Sigmoid colon (tissue), 7 donors: ENCODE data around the gene ZNF839. TPM values are rescaled to one million over a fixed set of nuclear protein-coding genes. Genes with fewer than 3 reads are reported as not detected.

ENCODE experiments used
- DNase-seq: peaks from one replicate; pipeline ENCODE4 v3.0.0-alpha.2; 2019
- H3K27ac ChIP-seq, 4 donors: fragments of 200-600 bp; sonication (generic); one replicate each; pipeline ENCODE4 v1.5.1; 2016 to 2019; ENCODE audit warnings: mild to moderate bottlenecking in 1 of 4
- H3K27me3 ChIP-seq, 3 donors: fragments of 200-600 bp; sonication (generic); one replicate each; pipeline ENCODE4 v1.5.1; 2019; ENCODE audit warnings: mild to moderate bottlenecking in 1 of 3
- H3K36me3 ChIP-seq, 4 donors: fragments of 200-600 bp; sonication (generic); one replicate each; pipeline ENCODE4 v1.5.1; 2016 to 2019
- H3K4me1 ChIP-seq, 4 donors: fragments of 200-600 bp; sonication (generic); one replicate each; pipeline ENCODE4 v1.5.1; 2017 to 2019
- H3K4me3 ChIP-seq, 4 donors: fragments of 200-600 bp; sonication (generic); one replicate each; pipeline ENCODE4 v1.5.1; 2017 to 2019; ENCODE audit warnings: mild to moderate bottlenecking in 2 of 4, moderate library complexity in 1 of 4
- H3K9me3 ChIP-seq, 4 donors: fragments of 200-600 bp in 3 of 4; sonication (generic) in 3 of 4; one replicate each; pipeline versions ENCODE4 v1.5.1 to v1.6.1; 2013 to 2019
- CTCF ChIP-seq, 4 experiments: fragments of 450-650 bp in 3 of 4; fragments of 200-600 bp in 1 of 4; IDR thresholded peaks; one replicate each; pipeline ENCODE4 v1.5.1; 2016 to 2019; ENCODE audit warnings: antibody characterized with exemption in 4 of 4, mild to moderate bottlenecking in 3 of 4, moderate library complexity in 2 of 4
- EP300 ChIP-seq, 4 donors: sonication (generic); formaldehyde crosslinking; IDR thresholded peaks; one replicate each; pipeline ENCODE4 v1.6.1; 2017; ENCODE audit warnings: antibody characterized with exemption in 4 of 4
- POLR2A ChIP-seq, 2 donors: fragments of 450-650 bp; IDR thresholded peaks; one replicate each; pipeline ENCODE4 v1.6.1; 2016; ENCODE audit warnings: antibody characterized with exemption in 2 of 2, mild to moderate bottlenecking in 2 of 2, moderate library complexity in 2 of 2
- POLR2AphosphoS5 ChIP-seq, 4 donors: sonication (generic); formaldehyde crosslinking; IDR thresholded peaks; one replicate each; pipeline ENCODE4 v1.6.1; 2017; ENCODE audit warnings: antibody characterized with exemption in 4 of 4
- WGBS, 2 donors: extraction: QIAGEN DNeasy Blood & Tissue Kit; methylation state at CpG; one replicate each; pipeline ENCODE4 v1.1.7; 2013; 5-methylcytosine and 5-hydroxymethylcytosine counted together
- intact Hi-C: fragments of 100-400 bp; cut with DNase I; formaldehyde crosslinking; loops from one replicate; pipeline ENCODE4 v1.15.1; 2023
- polyA plus RNA-seq, 3 donors: library from polyadenylated mRNA; stranded (reverse); fragments of 200-250 nt; gene quantifications; one replicate each; pipeline ENCODE4 v1.2.3, GENCODE V29; 2013
- total RNA-seq, 4 donors: library from RNA; depleted of rRNA; stranded (reverse); fragments of >200 nt; gene quantifications; one replicate each; pipeline ENCODE4 v1.1.0, GENCODE V29; 2016
- donor health status: healthy with polysubstance abuse.
- donor health status: Bipolar disorder and iron deficiency.
- donor health status: healthy.

ZNF839 gene
- total and polyA plus RNA-seq, 7 donors = 4.6 to 12.2 (median 7.9) TPM

- no peak overlapping the region for H3K4me3 ChIP-seq
- intact Hi-C loops = no loop called here
- TF ChIP-seq CTCF (IDR thresholded peaks at IDR 0.05) (no peak), EP300 (IDR thresholded peaks at IDR 0.05) (no peak), POLR2AphosphoS5 (IDR thresholded peaks at IDR 0.05) (no peak), POLR2A (IDR thresholded peaks at IDR 0.05) (no peak)
- H3K27ac ChIP-seq = no peak overlapping the region
- 80 to 94% methylated on average over 2 of the region's 2 CpGs for WGBS, 2 donors
- H3K4me1 ChIP-seq = peaks cover 0 to 4% (median 0%) of the 10 kb centered on the region in 4 donors
- DNase-seq = no peak
- H3K9me3 ChIP-seq = no peaks in the 10 kb centered on the region
- no peaks in the 10 kb centered on the region for H3K27me3 ChIP-seq
- H3K36me3 ChIP-seq = peaks cover 0 to 25% (median 8%) of the 10 kb centered on the region in 4 donors
Measured at GRCh38 chr14:102374264-102374663, 54.7 kb downstream of the ZNF839 start.

GRCh38 chr14:102375119-102375518 lies 55.6 kb downstream of the ZNF839 start:
- H3K4me1 ChIP-seq = peaks cover 0 to 4% (median 0%) of the 10 kb centered on the region in 4 donors
- no peak overlapping the region for H3K27ac ChIP-seq
- DNase-seq = no peak
- H3K4me3 ChIP-seq = no peak overlapping the region
- H3K36me3 ChIP-seq = peaks cover 0 to 32% (median 14%) of the 10 kb centered on the region in 4 donors
- H3K9me3 ChIP-seq = no peaks in the 10 kb centered on the region
- TF ChIP-seq CTCF (IDR thresholded peaks at IDR 0.05) (no peak), POLR2AphosphoS5 (IDR thresholded peaks at IDR 0.05) (no peak), EP300 (IDR thresholded peaks at IDR 0.05) (no peak), POLR2A (IDR thresholded peaks at IDR 0.05) (no peak)
- H3K27me3 ChIP-seq = no peaks in the 10 kb centered on the region
- intact Hi-C loops = no loop called here
- 91 to 95% methylated on average over 5 of the region's 5 CpGs for WGBS, 2 donors

GRCh38 chr14:102377696-102378095 lies 58.1 kb downstream of the ZNF839 start:
- intact Hi-C loops = no loop called here
- no peak for TF ChIP-seq POLR2A (IDR thresholded peaks at IDR 0.05)
- TF ChIP-seq EP300 (IDR thresholded peaks at IDR 0.05) = no peak
- no peak for TF ChIP-seq CTCF (IDR thresholded peaks at IDR 0.05)
- TF ChIP-seq POLR2AphosphoS5 (IDR thresholded peaks at IDR 0.05) = no peak
- H3K4me1 ChIP-seq = no peaks in the 10 kb centered on the region
- H3K27ac ChIP-seq = no peak overlapping the region
- H3K36me3 ChIP-seq = peaks cover 0 to 45% (median 14%) of the 10 kb centered on the region in 4 donors
- no peaks in the 10 kb centered on the region for H3K9me3 ChIP-seq
- H3K4me3 ChIP-seq = no peak overlapping the region
- no peak for DNase-seq
- no peaks in the 10 kb centered on the region for H3K27me3 ChIP-seq

- no peak overlapping the region for H3K4me3 ChIP-seq
- WGBS, 2 donors = 97% methylated on average over 9 of the region's 9 CpGs
- H3K27me3 ChIP-seq = no peaks in the 10 kb centered on the region
- DNase-seq = no peak
- peaks cover 0 to 53% (median 16%) of the 10 kb centered on the region in 4 donors for H3K36me3 ChIP-seq
- no peaks in the 10 kb centered on the region for H3K4me1 ChIP-seq
- intact Hi-C loops = no loop called here
- no peaks in the 10 kb centered on the region for H3K9me3 ChIP-seq
- TF ChIP-seq EP300 (IDR thresholded peaks at IDR 0.05) (no peak), POLR2AphosphoS5 (IDR thresholded peaks at IDR 0.05) (no peak), POLR2A (IDR thresholded peaks at IDR 0.05) (no peak), CTCF (IDR thresholded peaks at IDR 0.05) (no peak)
- no peak overlapping the region for H3K27ac ChIP-seq
Measured at GRCh38 chr14:102378830-102379229, 59.3 kb downstream of the ZNF839 start.

GRCh38 chr14:102387086-102387485 lies 67.5 kb downstream of the ZNF839 start:
- no peak for DNase-seq
- Histone ChIP-seq H3K36me3 (peaks cover 0 to 18% (median 2%) of the 10 kb centered on the region in 4 donors), H3K27me3 (no peaks in the 10 kb centered on the region), H3K4me3 (no peak overlapping the region), H3K9me3 (no peaks in the 10 kb centered on the region), H3K27ac (no peak overlapping the region), H3K4me1 (peaks cover 0 to 13% (median 9%) of the 10 kb centered on the region in 4 donors)
- intact Hi-C loops = no loop called here
- no peak for TF ChIP-seq EP300 (IDR thresholded peaks at IDR 0.05)
- no peak for TF ChIP-seq POLR2AphosphoS5 (IDR thresholded peaks at IDR 0.05)
